HUES48 (cell line): Measurements from ENCODE around the gene ALOX12.

Source experiments
- H3K27ac ChIP-seq: one replicate; pipeline ENCODE4 v1.7.0; 2013; ENCODE audit warnings: low read depth, low read length, inconsistent platforms
- H3K27me3 ChIP-seq: 2 replicates; pipeline ENCODE4 v1.6.1; 2013; ENCODE audit warnings: mild to moderate bottlenecking, low read length; ENCODE audit not compliant: control insufficient read depth, insufficient read depth
- H3K36me3 ChIP-seq: 2 replicates; pipeline ENCODE4 v1.6.1; 2013; ENCODE audit warnings: low read length; ENCODE audit not compliant: control insufficient read depth, insufficient read depth
- H3K4me1 ChIP-seq: 2 replicates; pipeline ENCODE4 v1.6.1; 2013; ENCODE audit warnings: mild to moderate bottlenecking, low read length; ENCODE audit not compliant: control insufficient read depth, insufficient read depth
- H3K4me3 ChIP-seq: 2 replicates; pipeline ENCODE4 v1.5.1; 2013; ENCODE audit warnings: mild to moderate bottlenecking, low read depth, low read length
- H3K9ac ChIP-seq: 2 replicates; pipeline ENCODE4 v1.6.1; 2013; ENCODE audit warnings: mild to moderate bottlenecking, low read depth, low read length, moderate library complexity
- H3K9me3 ChIP-seq: 2 replicates; pipeline ENCODE4 v1.6.1; 2013; ENCODE audit warnings: low read length; ENCODE audit not compliant: control insufficient read depth, insufficient read depth

The ALOX12 gene

DNA sequence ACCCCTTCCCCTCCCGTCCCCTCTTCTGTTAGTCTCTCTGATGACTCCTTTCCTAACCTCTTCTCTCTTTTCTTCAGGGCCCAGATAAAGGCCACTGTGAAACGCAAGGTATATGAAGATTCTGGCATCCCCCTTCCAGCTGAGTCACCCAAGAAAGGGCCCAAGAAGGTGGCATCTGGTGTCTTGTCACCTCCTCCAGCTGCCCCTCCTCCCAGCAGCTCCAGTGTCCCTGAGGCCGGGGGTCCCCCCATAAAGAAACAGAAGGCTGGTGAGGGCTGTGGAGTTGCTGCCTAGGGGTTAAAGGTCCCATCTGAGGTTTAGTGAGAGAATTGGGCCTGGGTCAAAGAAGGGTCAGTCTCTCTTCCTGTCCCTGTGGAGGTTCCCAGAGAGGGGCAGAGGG is 20.6 kb downstream of the ALOX12 start:
- H3K36me3 ChIP-seq = peaks cover 9% of the 10 kb centered on the region; the same call in 1 of the 2 replicates
- no peak overlapping the region for H3K27ac ChIP-seq
- no peak overlapping the region for H3K4me3 ChIP-seq
- H3K9ac ChIP-seq = no peak overlapping the region
- peaks cover 13% of the 10 kb centered on the region for H3K4me1 ChIP-seq
- peaks cover 12% of the 10 kb centered on the region for H3K27me3 ChIP-seq
- no peaks in the 10 kb centered on the region for H3K9me3 ChIP-seq

DNA sequence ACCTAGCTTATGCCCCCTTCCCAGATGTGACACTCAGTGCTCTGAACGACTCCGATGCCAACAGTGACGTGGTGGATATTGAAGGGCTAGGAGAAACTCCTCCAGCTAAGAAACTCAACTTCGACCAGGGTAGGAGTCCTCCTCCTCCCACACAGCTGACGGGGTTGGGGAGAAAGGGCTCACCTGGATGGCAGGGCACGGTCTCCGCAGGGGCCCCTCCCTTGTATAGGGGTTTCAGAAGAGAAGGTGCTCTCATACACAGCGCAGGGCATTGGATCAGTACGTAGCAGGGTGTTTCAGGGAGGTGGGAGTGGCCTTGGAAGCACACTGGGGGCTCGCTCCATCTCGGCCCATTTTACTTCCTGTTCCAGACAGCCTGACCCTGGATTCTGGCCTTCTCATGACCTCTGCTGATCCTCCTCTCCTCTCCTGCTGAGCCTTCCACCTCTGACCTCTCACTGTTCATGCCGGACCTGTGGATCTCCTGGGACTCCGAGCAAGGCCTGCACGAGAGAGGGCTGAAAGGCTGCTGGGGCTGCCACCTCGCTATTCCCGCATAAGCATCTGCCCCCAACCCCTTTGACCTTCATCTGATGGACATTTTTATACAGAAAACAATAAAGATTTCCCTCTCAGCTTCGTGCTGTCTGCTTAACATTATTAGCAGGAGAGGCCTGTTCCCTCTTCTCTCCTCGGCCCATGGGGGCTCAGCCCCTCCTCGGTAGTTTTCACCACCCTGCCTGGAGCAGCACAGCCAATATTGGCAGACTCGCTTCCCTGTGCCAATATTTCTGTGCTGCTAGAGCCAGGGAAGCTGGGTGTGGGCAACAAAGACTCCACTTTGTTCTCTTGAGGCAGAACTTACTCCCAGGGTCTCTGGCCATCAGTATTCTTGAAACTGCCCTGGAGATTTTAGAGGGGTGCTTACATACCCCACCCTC is 21.3 kb downstream of the ALOX12 start:
- Histone ChIP-seq H3K36me3 (peaks cover 9% of the 10 kb centered on the region; the same call in 1 of the 2 replicates), H3K4me1 (peaks cover 16% of the 10 kb centered on the region), H3K4me3 (no peak overlapping the region), H3K27ac (no peak overlapping the region), H3K9ac (no peak overlapping the region), H3K27me3 (peaks cover 19% of the 10 kb centered on the region), H3K9me3 (no peaks in the 10 kb centered on the region)

DNA sequence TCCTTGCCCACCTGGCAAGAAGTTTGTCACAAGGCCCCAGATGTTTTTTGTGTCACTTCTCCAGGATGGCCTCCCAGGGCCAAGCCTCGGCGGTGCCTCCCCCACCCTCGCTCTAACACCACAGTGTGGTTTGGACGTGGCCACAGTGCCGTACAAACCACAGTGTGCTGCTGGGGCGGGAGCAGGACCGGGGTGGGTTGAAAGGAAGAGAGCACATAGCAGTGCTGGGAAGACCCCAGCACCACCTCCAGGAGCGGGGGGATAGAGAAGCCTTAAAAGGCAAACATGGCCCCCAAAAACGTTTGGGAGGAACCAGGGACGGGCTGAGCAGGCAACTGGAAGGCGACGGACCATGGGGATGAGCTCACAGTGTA is 22.0 kb downstream of the ALOX12 start:
- Histone ChIP-seq H3K9me3 (no peaks in the 10 kb centered on the region), H3K4me3 (no peak overlapping the region), H3K27me3 (peaks cover 26% of the 10 kb centered on the region), H3K4me1 (peaks cover 16% of the 10 kb centered on the region), H3K27ac (no peak overlapping the region), H3K36me3 (peaks cover 9% of the 10 kb centered on the region; the same call in 1 of the 2 replicates), H3K9ac (no peak overlapping the region)

DNA sequence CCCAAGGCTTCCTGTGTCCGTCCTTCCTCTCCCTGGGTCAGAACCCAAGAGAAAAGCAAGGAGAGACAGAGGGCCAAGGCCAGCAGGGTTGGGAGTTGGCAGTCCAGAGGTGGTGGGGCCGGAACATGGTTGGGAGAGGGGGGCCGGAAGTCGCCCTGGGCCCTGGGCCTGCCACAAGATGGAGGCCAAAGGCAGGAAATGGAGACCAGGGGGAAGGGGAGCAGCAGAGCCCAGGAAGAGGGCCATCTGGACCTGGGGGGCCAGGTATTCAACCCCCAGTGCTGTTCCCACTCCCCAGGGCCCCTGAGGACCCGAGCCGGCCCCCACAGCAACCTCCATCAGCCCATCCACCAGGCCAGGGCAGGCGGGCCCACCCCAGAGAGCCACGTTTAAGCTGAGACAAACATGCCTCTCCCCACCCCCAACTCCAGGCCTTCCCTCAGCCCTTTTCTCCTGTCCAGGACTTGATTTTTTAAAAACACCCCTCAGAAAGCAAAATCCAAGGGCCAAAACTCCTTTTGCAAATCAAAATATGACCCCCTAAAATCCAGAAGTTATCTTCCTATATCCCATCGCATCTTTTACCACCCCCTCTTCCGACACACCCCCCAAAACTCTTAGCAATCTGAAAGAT is 22.6 kb downstream of the ALOX12 start:
- Histone ChIP-seq H3K27ac (no peak overlapping the region), H3K4me3 (no peak overlapping the region), H3K9ac (no peak overlapping the region), H3K9me3 (no peaks in the 10 kb centered on the region), H3K36me3 (peaks cover 9% of the 10 kb centered on the region; the same call in 1 of the 2 replicates), H3K4me1 (peaks cover 18% of the 10 kb centered on the region), H3K27me3 (peaks cover 32% of the 10 kb centered on the region)

DNA sequence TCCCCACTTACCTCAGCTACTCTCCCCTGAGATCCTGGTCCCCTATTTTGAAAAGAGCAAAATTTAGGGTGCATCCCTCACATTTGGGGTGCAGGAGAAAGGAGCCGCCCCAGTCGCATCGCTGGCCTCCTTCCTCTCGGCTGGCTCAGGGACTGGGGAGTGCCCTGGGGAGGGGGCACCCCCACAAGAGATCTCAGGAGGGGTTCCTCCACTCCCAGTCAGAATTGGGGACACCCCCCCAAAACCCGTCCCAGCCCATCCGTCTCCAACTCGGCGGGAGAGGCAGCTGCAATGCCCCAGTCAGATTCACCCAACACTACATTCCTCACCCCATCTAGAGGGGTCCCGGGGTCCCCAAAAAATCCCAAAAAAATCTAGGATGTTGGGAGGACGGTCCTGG is 23.5 kb downstream of the ALOX12 start:
- Histone ChIP-seq H3K9me3 (no peaks in the 10 kb centered on the region), H3K27ac (no peak overlapping the region), H3K9ac (peak overlapping the region; percentile 26; the same call in 1 of the 2 replicates), H3K4me3 (0 out of 2 replicates have a peak overlapping the region, but pooled peaks have one; percentile 52), H3K27me3 (peaks cover 33% of the 10 kb centered on the region), H3K4me1 (peaks cover 12% of the 10 kb centered on the region), H3K36me3 (peaks cover 9% of the 10 kb centered on the region; the same call in 1 of the 2 replicates)

DNA sequence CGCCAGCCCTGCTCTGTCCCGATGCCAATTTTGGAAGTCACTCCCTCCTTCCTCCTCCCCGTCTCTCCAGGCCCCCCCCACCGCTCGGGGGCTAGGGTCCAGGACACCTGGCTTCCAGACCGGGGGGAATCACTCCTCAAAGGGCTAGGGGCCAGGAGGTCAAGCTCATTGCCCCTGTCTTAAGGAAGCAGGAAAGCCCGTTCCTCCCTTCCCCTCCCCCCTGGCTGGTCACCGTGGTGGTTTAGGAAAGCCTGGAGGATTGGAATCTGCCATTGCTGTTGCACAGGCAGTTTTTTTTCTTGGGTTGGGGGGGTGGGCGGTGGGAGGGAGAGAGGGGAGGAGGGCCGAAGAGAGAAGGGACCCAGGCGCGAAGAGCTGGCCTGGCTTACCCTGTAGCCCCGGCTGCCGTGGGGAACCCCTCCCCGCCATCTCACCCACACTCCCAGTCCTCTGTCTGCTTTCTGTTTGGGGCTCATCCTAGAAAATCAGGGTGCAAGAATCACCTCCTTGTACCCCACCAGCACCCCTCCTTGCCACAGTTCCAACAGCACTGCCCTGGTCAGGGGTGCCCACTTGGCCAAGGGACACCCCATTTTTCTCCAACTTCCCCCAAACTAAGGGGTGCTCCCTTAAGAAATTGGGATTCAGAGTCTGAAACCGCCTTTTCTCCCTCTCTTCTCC is 24.1 kb downstream of the ALOX12 start:
- no peak overlapping the region for H3K27ac ChIP-seq
- H3K36me3 ChIP-seq = peaks cover 9% of the 10 kb centered on the region; the same call in 1 of the 2 replicates
- peaks cover 33% of the 10 kb centered on the region for H3K27me3 ChIP-seq
- H3K4me1 ChIP-seq = peaks cover 12% of the 10 kb centered on the region
- no peaks in the 10 kb centered on the region for H3K9me3 ChIP-seq
- peak overlapping the region; percentile 26; the same call in 1 of the 2 replicates for H3K9ac ChIP-seq
- H3K4me3 ChIP-seq = peak overlapping the region; percentile 52; the same call in 1 of the 2 replicates

DNA sequence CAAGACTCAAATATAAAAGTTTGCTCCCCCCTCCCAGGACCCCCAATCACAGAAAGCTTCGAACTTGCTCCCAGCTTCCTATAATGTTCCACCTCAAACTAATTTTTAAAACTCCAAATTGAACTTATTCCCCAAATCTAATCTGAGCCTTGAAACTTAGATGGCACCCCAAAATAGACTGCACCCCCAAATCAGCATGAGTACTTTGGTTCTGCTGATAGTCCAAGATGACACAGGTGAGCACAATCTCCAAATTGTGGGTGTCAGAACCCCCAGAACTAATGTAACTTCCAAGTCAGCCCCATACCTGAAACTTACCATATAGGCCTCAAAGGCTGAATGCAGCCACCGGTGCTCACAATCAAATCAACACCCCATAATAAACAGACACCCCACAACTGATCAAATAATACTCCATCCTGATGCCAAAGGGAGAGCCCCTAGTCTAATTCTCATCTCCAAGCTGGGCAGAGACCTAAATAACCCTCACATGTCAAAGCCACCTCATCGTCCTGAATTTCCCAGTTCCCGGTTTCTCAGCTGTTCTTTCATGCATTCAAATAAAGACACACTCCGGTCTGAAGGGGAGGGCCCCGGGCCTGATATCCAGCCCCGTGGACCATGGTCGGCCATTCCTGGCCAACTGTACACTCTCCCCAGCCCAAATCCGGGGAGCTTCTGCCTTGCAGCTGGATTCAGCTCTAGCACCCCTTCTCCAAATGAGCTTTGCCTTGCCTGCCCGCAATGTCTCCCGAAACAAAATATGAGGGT is 25.2 kb downstream of the ALOX12 start:
- Histone ChIP-seq H3K4me3 (no peak overlapping the region), H3K27ac (no peak overlapping the region), H3K36me3 (peaks cover 9% of the 10 kb centered on the region; the same call in 1 of the 2 replicates), H3K27me3 (peaks cover 33% of the 10 kb centered on the region), H3K9me3 (no peaks in the 10 kb centered on the region), H3K4me1 (peaks cover 12% of the 10 kb centered on the region), H3K9ac (no peak overlapping the region)

DNA sequence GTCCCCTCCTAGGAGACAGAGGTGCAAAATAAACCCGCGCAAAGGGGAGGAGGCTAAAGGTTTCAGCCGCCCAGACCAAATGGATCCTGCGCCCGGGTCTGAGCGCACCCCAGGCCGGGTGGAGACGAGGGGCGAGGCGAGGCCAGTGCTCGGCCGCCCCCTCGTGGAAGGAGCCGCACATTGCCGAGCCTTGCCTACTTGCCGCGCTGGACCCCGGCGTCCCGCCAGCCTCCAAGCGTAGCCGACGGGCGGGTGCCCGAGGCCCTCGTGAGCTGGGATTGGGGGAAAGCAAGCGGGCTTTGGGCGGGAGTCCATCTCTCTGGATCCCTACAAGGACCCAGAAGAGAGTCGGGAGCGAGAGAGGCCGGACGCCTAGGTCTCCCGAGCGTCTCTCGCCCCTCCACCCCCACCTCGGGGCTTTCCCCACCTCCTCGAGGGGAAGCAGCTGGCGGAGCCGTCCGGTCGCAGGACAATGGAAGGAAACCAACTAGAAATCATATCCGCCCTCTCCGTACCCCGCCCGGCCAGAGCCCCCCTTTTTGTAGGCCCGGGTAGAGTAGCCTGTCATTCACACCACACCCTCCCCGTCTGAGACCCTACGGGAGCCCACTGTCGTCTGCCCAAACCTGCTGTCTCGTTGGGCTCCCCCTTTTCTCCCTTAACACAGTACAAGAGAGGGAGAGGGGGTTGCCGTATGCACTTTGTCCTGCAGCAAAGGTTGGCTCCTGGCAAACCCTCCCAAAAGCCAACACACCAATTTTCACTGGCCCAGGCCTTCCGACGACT is 26.3 kb downstream of the ALOX12 start:
- Histone ChIP-seq H3K9me3 (no peaks in the 10 kb centered on the region), H3K27ac (no peak overlapping the region), H3K9ac (no peak overlapping the region), H3K4me1 (peaks cover 12% of the 10 kb centered on the region), H3K4me3 (peak overlapping the region; percentile 64; the same call in 1 of the 2 replicates), H3K36me3 (peaks cover 4% of the 10 kb centered on the region; the same call in 1 of the 2 replicates), H3K27me3 (peaks cover 33% of the 10 kb centered on the region)

DNA sequence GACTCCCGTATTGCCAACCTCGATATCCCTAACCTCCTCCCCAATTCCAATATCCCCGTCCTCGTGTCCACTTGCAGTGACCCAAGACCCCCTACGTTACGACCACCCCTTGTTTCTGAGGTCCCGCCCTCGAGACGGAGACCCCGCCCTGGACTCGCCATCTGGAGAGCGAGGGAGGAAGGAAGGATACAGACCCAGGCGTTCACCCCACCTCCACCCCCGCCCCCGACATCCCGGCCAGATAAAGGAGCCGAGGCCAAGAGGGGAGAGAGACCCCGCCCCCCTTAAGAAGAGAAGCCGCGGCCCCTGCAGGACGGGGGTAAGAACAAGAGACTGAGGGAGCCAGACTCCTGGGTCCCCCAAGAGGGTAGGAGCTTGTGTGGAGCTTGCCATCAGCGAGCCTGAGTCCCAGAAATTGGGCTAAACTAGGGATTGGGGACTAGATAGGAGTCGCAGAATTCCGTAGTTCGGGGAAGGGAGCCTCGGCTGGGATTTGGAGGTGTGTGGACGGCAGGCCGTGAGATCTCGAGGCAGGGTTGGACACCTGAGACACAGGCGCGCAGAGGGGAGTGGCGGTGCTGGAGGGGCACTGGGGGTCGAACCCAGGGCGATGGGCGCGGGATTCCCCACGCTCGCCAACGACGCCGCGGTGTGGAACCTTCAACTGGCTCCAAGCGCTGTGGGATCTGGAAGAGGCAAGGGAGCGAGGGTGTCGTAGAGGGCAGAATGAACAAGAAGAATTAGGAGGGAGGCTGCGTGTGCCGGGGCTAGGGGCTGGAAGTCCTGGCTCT is 27.1 kb downstream of the ALOX12 start, which contains the start of gene BCL6B:
Gene BCL6B, plus strand, starts transcription at position 270 of the 791 bp plus-strand sequence. CDS start 622 bp downstream, outside the sequence.
- H3K27me3 ChIP-seq = peaks cover 33% of the 10 kb centered on the region
- no peaks in the 10 kb centered on the region for H3K36me3 ChIP-seq
- H3K27ac ChIP-seq = no peak within 1 kb of the TSS
- H3K9me3 ChIP-seq = no peaks in the 10 kb centered on the region
- H3K9ac ChIP-seq = no peak within 1 kb of the TSS; the same call in 1 of the 2 replicates
- peaks cover 12% of the 10 kb centered on the region for H3K4me1 ChIP-seq
- peak within 1 kb of the TSS; percentile 64 for H3K4me3 ChIP-seq
